ENCODE measurements around the gene OR6V1. TPM values are rescaled to one million over a fixed set of nuclear protein-coding genes. Genes with fewer than 3 reads are reported as not detected.

The OR6V1 gene
- total RNA-seq, 4 donors from 2014 or later: not detected

DNA sequence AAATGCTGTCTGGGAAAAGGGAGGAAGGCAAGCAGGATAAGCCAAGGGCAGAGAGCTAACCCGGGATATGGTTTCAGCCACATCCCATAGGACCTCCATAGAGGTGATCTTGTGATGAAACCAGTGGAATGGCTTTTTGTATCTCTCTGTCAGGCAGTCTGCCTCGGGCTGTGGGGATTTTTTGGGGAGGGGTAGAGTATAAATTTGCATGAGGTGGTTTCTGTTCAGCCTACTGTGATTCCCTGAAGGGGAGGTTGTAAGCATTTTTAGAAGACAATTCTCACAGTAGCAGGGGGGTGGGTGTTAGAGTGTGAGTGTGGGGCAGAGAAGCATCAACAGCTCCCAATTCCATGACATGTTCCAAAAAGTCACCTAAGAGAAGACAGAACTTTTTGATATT, 37.1 kb upstream of the OR6V1 start:
- no peak overlapping the region for H3K27ac ChIP-seq
- TF ChIP-seq POLR2A (IDR thresholded peaks at IDR 0.05): no peak
- TF ChIP-seq, protein P1, sequence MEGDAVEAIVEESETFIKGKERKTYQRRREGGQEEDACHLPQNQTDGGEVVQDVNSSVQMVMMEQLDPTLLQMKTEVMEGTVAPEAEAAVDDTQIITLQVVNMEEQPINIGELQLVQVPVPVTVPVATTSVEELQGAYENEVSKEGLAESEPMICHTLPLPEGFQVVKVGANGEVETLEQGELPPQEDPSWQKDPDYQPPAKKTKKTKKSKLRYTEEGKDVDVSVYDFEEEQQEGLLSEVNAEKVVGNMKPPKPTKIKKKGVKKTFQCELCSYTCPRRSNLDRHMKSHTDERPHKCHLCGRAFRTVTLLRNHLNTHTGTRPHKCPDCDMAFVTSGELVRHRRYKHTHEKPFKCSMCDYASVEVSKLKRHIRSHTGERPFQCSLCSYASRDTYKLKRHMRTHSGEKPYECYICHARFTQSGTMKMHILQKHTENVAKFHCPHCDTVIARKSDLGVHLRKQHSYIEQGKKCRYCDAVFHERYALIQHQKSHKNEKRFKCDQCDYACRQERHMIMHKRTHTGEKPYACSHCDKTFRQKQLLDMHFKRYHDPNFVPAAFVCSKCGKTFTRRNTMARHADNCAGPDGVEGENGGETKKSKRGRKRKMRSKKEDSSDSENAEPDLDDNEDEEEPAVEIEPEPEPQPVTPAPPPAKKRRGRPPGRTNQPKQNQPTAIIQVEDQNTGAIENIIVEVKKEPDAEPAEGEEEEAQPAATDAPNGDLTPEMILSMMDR (IDR thresholded peaks at IDR 0.05): no peak
- intact Hi-C loops (cut with DNase I; ENCODE audit: low total_unique reads): no loop called here
- H3K4me3 ChIP-seq: no peak overlapping the region
- H3K9me3 ChIP-seq: no peaks in the 10 kb centered on the region
- no peaks in the 10 kb centered on the region for H3K4me1 ChIP-seq
- no peaks in the 10 kb centered on the region for H3K36me3 ChIP-seq
- H3K27me3 ChIP-seq: no peaks in the 10 kb centered on the region
- DNase-seq: no peak

DNA sequence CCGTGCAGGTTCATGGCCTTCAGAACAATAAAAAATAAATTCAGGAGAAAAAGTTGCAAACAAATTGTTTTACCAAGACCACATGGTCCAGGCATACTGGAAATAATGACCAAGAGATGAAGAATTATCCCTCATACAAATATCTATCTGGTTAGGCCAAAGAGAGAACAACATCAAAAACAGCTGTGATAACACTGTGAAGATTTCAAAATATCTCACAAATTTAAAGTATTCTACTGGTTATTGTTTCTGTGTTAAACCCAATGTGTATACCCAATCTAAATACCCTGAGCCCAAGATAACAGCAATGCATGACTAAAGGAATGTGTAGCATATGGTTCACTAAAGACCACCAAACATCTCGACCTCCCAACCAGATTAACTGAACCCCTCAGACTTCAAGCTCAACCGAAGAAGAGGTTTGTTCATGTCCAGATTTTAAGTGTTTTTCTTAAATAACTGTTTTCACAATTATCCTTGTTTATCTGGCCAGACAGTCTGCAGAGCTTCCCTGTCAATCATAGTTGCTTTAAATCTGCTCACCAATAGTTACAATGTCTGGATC, 36.1 kb upstream of the OR6V1 start:
- Histone ChIP-seq H3K4me1 (no peaks in the 10 kb centered on the region), H3K27me3 (no peaks in the 10 kb centered on the region), H3K9me3 (no peaks in the 10 kb centered on the region), H3K27ac (no peak overlapping the region), H3K4me3 (no peak overlapping the region), H3K36me3 (no peaks in the 10 kb centered on the region)
- intact Hi-C loops (cut with DNase I; ENCODE audit: low total_unique reads): no loop called here
- no peak for DNase-seq
- TF ChIP-seq, protein P1 (IDR thresholded peaks at IDR 0.05): no peak
- no peak for TF ChIP-seq POLR2A (IDR thresholded peaks at IDR 0.05)

DNA sequence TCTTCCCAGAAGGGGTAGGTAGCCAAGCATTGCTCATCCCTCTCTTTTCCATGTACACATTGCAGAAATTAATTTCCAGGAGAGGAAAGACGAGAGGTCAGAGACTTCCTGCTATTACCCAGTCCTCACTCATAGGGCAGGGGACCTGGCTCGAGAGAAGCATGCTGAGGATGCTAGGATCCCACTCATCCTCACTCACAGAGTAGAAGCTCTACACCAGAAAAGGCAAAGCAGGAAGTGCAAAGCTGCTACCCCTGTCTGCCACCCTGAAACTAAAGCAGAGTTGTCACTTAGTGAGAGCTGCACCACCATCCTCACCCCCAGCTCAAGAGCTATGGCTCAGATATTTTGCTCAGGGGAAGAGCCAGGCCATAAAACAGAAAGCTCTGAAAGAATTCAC, 35.1 kb upstream of the OR6V1 start:
- no peak for DNase-seq
- H3K36me3 ChIP-seq: no peaks in the 10 kb centered on the region
- no peak overlapping the region for H3K4me3 ChIP-seq
- H3K9me3 ChIP-seq: no peaks in the 10 kb centered on the region
- H3K4me1 ChIP-seq: no peaks in the 10 kb centered on the region
- TF ChIP-seq POLR2A (IDR thresholded peaks at IDR 0.05): no peak
- TF ChIP-seq, protein P1 (IDR thresholded peaks at IDR 0.05): no peak
- H3K27ac ChIP-seq: no peak overlapping the region
- intact Hi-C loops (cut with DNase I; ENCODE audit: low total_unique reads): no loop called here
- no peaks in the 10 kb centered on the region for H3K27me3 ChIP-seq

GRCh38 chr7:143018931-143019330, 33.2 kb upstream of the OR6V1 start:
- Histone ChIP-seq H3K9me3 (no peaks in the 10 kb centered on the region), H3K27ac (no peak overlapping the region), H3K27me3 (no peaks in the 10 kb centered on the region), H3K36me3 (no peaks in the 10 kb centered on the region), H3K4me1 (no peaks in the 10 kb centered on the region), H3K4me3 (no peak overlapping the region)
- TF ChIP-seq POLR2A (IDR thresholded peaks at IDR 0.05): no peak
- TF ChIP-seq, protein P1 (IDR thresholded peaks at IDR 0.05): no peak
- intact Hi-C loops (cut with DNase I; ENCODE audit: low total_unique reads): no loop called here
- no peak for DNase-seq

GRCh38 chr7:143023047-143023446, 29.1 kb upstream of the OR6V1 start:
- H3K4me1 ChIP-seq: no peaks in the 10 kb centered on the region
- intact Hi-C loops (cut with DNase I; ENCODE audit: low total_unique reads): no loop called here

More at GRCh38 chr7:143023047-143023446, 29.1 kb upstream of the OR6V1 start:
- TF ChIP-seq POLR2A (IDR thresholded peaks at IDR 0.05): no peak
- TF ChIP-seq, protein P1 (IDR thresholded peaks at IDR 0.05): no peak
- DNase-seq: no peak
- H3K27ac ChIP-seq: no peak overlapping the region
- no peaks in the 10 kb centered on the region for H3K36me3 ChIP-seq
- no peaks in the 10 kb centered on the region for H3K27me3 ChIP-seq
- no peak overlapping the region for H3K4me3 ChIP-seq
- H3K9me3 ChIP-seq: no peaks in the 10 kb centered on the region

Data from uterus (tissue), 4 donors.